Measurements from ENCODE around the gene DAPK1.

- no peak for TF ChIP-seq CTCF (IDR thresholded peaks at IDR 0.05; ENCODE audit: low read length)
- TF ChIP-seq EZH2 (IDR thresholded peaks at IDR 0.05; ENCODE audit: borderline replicate concordance, low read length) = no peak
Observed at GRCh38 chr9:87545858-87546257, 48.2 kb downstream of the DAPK1 start.

Measured in OCI-LY1 (cell line).